Activated T-cell treated with anti-CD3 and anti-CD28 coated beads for 24 hours (primary cell): Measurements from ENCODE around the gene GDF2.

Experiments
- DNase-seq: peaks from one replicate; pipeline ENCODE4 v3.0.0-alpha.2; 2020; ENCODE audit warnings: low read depth

GDF2 gene

DNA sequence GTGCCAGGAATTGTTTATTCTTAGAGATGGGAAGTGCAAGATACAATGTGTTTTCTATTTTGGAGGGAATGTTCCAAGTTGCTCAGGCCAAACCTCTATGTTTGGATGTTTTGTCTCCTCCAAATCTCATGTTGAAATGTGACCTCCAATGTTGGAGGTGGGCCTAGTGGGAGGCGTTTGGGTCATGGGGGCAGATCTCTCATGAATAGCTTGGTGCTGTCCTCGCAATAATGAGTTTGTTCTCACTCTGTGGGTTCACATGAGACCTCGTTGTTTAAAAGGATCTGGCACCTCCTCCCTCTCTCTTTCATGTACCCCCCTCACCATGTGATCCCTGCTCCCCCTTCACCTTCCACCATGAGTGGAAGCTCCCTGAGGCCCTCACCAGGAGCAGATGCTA lies 30.6 kb upstream of the GDF2 start:
- DNase-seq, result no peak

GRCh38 chr10:47294057-47294456 lies 28.2 kb upstream of the GDF2 start:
- DNase-seq, result no peak

GRCh38 chr10:47294501-47294900 lies 27.8 kb upstream of the GDF2 start:
- no peak for DNase-seq

GRCh38 chr10:47295411-47295810 lies 26.8 kb upstream of the GDF2 start:
- DNase-seq, result no peak

- DNase-seq, result no peak
Measured at GRCh38 chr10:47296156-47296894, 25.9 kb upstream of the GDF2 start.

- no peak for DNase-seq
Measured at GRCh38 chr10:47296941-47297340, 25.3 kb upstream of the GDF2 start.

GRCh38 chr10:47297866-47298540 lies 24.3 kb upstream of the GDF2 start:
- no peak for DNase-seq

GRCh38 chr10:47298715-47299114 lies 23.5 kb upstream of the GDF2 start:
- no peak for DNase-seq

DNA sequence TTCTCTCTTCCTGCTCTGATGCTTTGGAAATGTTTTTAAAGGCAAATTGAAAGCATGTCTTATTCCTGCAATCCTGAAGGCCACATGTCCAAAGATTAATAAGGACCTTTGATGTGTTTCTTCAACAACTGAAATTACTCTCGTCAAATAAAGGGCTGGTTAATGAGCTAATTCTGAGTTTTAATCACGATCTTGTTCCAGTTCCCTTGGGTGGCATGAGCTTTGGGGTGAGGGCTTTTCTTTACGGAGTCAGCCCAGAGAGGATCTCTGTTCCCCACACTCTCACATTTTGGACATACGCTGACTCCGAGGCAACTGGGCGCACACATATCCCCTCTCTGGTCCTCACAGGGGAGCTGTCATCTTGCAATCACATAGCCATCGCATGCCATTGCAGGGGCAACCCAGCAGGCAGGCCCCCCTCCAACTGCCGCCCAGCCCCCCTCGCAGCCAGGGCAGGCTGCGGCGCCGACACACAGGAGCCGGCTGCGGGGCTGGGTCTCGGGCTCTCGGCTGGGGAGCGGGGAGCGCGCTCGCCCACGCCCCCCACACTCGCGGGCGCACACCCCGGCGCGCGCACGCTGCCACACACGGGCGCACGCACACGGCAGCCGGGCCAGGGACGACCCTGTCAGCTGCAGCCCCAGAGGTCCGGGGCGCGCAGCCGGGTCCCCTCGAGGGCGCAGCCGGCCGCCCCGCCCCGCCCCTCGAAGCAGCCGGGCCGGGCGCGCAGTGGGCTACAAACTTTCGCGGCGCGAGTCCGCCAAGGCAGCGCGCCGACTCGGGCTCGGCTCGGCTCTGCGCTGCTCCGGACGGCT lies 22.4 kb upstream of the GDF2 start, which contains the start of gene GDF10:
GDF10 (plus strand) TSS at position 587 of the 818 bp plus-strand sequence. CDS start 455 bp downstream, outside the sequence.
- no peak for DNase-seq

GRCh38 chr10:47300429-47300931 lies 21.8 kb upstream of the GDF2 start:
- no peak for DNase-seq

- DNase-seq, result no peak
Measured at GRCh38 chr10:47301833-47302232, 20.4 kb upstream of the GDF2 start.

- DNase-seq, result no peak
Measured at GRCh38 chr10:47303105-47303504, 19.1 kb upstream of the GDF2 start.

DNA sequence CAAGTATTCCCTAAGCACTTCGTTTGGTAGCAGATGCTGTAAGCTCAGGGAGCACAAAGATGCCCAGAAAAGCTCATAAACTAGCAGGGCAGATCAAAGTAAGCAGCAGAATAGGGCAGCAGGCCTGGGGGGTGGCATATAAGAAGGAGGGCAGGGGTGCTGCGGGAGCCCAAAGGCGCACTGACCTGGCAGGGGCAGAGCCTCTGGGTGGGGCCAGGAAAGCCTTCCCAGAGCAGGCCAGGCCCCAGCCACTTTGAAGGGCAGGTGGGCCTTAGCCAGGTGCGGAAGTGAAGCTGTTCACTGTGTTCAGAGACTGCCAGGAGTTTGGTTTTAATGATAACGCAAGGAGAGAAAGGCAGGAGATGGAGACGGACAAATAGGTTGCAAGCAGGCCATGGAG lies 18.4 kb upstream of the GDF2 start:
- no peak for DNase-seq

- DNase-seq, result no peak
Measured at GRCh38 chr10:47305566-47305965, 16.7 kb upstream of the GDF2 start.

- DNase-seq, result no peak
Measured at GRCh38 chr10:47306387-47307210, 15.7 kb upstream of the GDF2 start.

GRCh38 chr10:47307381-47307780 lies 14.9 kb upstream of the GDF2 start:
- DNase-seq, result no peak

GRCh38 chr10:47308775-47309174 lies 13.5 kb upstream of the GDF2 start:
- no peak for DNase-seq

DNA sequence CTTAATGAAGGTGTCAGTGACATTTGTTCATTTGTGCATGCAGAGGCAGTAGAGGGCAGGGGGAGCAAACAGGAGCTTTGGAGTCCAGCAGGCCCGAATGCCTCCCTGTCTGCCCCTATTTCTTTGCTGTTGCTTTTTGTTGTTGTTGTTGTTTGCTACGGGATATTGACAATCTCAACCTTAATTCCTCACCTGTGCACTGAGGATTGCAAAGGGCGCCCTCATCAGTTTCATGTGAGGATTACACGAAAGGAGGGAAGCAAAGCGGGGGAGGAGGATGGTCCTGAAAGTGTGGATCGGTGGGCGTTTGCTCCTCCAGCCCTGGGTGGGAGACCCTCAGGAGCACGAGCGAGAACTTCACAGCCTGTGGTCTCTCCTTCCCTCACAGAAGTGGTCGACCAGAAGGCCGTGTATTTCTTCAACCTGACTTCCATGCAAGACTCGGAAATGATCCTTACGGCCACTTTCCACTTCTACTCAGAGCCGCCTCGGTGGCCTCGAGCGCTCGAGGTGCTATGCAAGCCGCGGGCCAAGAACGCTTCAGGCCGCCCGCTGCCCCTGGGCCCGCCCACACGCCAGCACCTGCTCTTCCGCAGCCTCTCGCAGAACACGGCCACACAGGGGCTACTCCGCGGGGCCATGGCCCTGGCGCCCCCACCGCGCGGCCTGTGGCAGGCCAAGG lies 12.7 kb upstream of the GDF2 start:
- no peak for DNase-seq

- no peak for DNase-seq
Measured at GRCh38 chr10:47310090-47310505, 12.2 kb upstream of the GDF2 start.

- DNase-seq, result no peak
Measured at GRCh38 chr10:47311193-47311931, 10.9 kb upstream of the GDF2 start.
